Hepatocyte (in vitro differentiated cells): ENCODE measurements around the gene SPECC1L.

Source experiments
- CTCF ChIP-seq: fragments of 200-600 bp; sonication (generic); IDR thresholded peaks from 2 replicates; pipeline ENCODE4 v1.5.1; 2016; ENCODE audit warnings: antibody characterized with exemption, mild to moderate bottlenecking; ENCODE audit not compliant: poor library complexity
- EZH2 ChIP-seq: fragments of 200-600 bp; sonication (generic); IDR thresholded peaks from 2 replicates; pipeline ENCODE4 v1.6.1; 2016; ENCODE audit warnings: antibody characterized with exemption, mild to moderate bottlenecking, borderline replicate concordance
- EZH2phosphoT487 ChIP-seq: fragments of 200-600 bp; sonication (generic); IDR thresholded peaks from one replicate; pipeline ENCODE4 v1.6.1; 2018; ENCODE audit warnings: antibody characterized with exemption, mild to moderate bottlenecking, low read depth, moderate library complexity; ENCODE audit not compliant: unreplicated experiment, severe bottlenecking

GRCh38 chr22:24379536-24379935 lies 108.9 kb downstream of the SPECC1L start:
- TF ChIP-seq EZH2, result no peak
- no peak for TF ChIP-seq CTCF
- TF ChIP-seq EZH2phosphoT487, result no peak
